Fibroblast of the aortic adventitia (primary cell): Measurements from ENCODE around the gene PLS1. TPM values are rescaled to one million over a fixed set of nuclear protein-coding genes. Genes with fewer than 3 reads are reported as not detected.
"Not testable (repeated sequence)": the region's sequence is repeated elsewhere in the genome, so short reads cannot be mapped to it uniquely, and the experiment has no call there.

Experiments
- DNase-seq: peaks from one replicate; pipeline ENCODE4 v3.0.0-alpha.2; 2010; ENCODE audit warnings: low read depth
- H3K4me3 ChIP-seq: 2 replicates; pipeline ENCODE4 v1.5.1; 2011; ENCODE audit warnings: low read depth, mild to moderate bottlenecking, control low read depth, low read length, moderate library complexity
- CTCF ChIP-seq: IDR thresholded peaks from 2 replicates; pipeline ENCODE4 v1.5.1; 2011; ENCODE audit warnings: mild to moderate bottlenecking, low read length, control low read depth, inconsistent platforms; ENCODE audit not compliant: insufficient read depth
- total RNA-seq: library from RNA; depleted of rRNA; stranded (reverse); fragments of >200 nt; gene quantifications from 2 replicates; pipeline ENCODE4 v1.2.3, GENCODE V29; 2012; ENCODE audit warnings: low replicate concordance

PLS1 gene
- total RNA-seq, 1 donor: 0.99 TPM

GRCh38 chr3:142597906-142598305, 1.7 kb downstream of the PLS1 start:
- DNase-seq: no peak

GRCh38 chr3:142601713-142602112, 5.5 kb downstream of the PLS1 start:
- no peak for TF ChIP-seq CTCF
- no peak for DNase-seq

More at GRCh38 chr3:142597906-142598305, 1.7 kb downstream of the PLS1 start:
- no peak for TF ChIP-seq CTCF
- no peak overlapping the region for H3K4me3 ChIP-seq

GRCh38 chr3:142602619-142603385, 6.6 kb downstream of the PLS1 start:
- TF ChIP-seq CTCF: no peak
- DNase-seq: no peak
- no peak overlapping the region for H3K4me3 ChIP-seq

More at GRCh38 chr3:142601713-142602112, 5.5 kb downstream of the PLS1 start:
- no peak overlapping the region for H3K4me3 ChIP-seq

- DNase-seq, H3K4me3 ChIP-seq: not testable (repeated sequence)
Observed at GRCh38 chr3:142603386-142603705, 7.2 kb downstream of the PLS1 start.

GRCh38 chr3:142604940-142605339, 8.7 kb downstream of the PLS1 start:
- H3K4me3 ChIP-seq: no peak overlapping the region
- no peak for TF ChIP-seq CTCF
- DNase-seq: no peak

- TF ChIP-seq CTCF: no peak
- DNase-seq: no peak
- H3K4me3 ChIP-seq: no peak overlapping the region
Observed at GRCh38 chr3:142608631-142609030, 12.4 kb downstream of the PLS1 start.

- no peak for DNase-seq
- no peak for TF ChIP-seq CTCF
- no peak overlapping the region for H3K4me3 ChIP-seq
Observed at GRCh38 chr3:142609136-142609535, 12.9 kb downstream of the PLS1 start.
